Nephron progenitor cell (in vitro differentiated cells): ENCODE data around the gene ZNF211.
A peak's percentile ranks its signal among the peaks of the same experiment; 100 is the strongest.

ENCODE experiments used
- DNase-seq: peaks from one replicate; pipeline ENCODE4 v3.0.0; 2021
- H3K27ac Mint-ChIP-seq: 2 replicates; pipeline ENCODE4 v1.8.0; 2021; ENCODE audit warnings: mild to moderate bottlenecking, moderate library complexity, mixed read lengths
- H3K27me3 Mint-ChIP-seq: 2 replicates; pipeline ENCODE4 v1.8.0; 2021; ENCODE audit warnings: mild to moderate bottlenecking, low read depth, mixed read lengths; ENCODE audit not compliant: poor library complexity
- H3K36me3 Mint-ChIP-seq: 2 replicates; pipeline ENCODE4 v1.8.0; 2021; ENCODE audit warnings: low read depth, mixed read lengths
- H3K4me1 Mint-ChIP-seq: 2 replicates; pipeline ENCODE4 v1.8.0; 2021; ENCODE audit warnings: mixed read lengths
- H3K4me3 Mint-ChIP-seq: 2 replicates; pipeline ENCODE4 v1.8.0; 2021; ENCODE audit warnings: mild to moderate bottlenecking, moderate library complexity, mixed read lengths
- H3K9me3 Mint-ChIP-seq: 2 replicates; pipeline ENCODE4 v1.8.0; 2021; ENCODE audit warnings: mild to moderate bottlenecking, moderate library complexity, mixed read lengths
- TF ChIP-seq, protein P1 (sequence below): fragments of 200-600 bp; sonication (generic); IDR thresholded peaks from 2 replicates; pipeline ENCODE4 v1.5.0; 2021; ENCODE audit warnings: antibody characterized with exemption

The ZNF211 gene

DNA sequence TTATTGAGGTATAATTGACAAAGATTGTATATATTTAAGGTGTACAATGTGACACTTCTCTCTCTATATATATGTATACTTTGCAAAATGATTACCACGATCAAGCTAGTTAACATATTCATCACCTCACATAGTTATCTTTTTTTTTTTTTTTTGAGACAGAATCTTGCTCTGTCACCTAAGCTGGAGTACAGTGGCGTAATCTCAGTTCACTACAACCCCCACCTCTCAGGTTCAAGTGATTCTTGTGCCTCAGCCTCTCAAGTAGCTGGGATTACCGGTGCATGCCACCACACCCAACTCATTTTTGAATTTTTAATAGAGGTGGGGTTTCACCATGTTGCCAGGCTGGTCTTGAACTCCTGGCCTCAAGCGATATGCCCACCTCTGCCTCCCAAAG lies 39.5 kb downstream of the ZNF211 start:
- Mint-ChIP-seq H3K4me1 (no peaks in the 10 kb centered on the region), H3K27me3 (peaks cover 50% of the 10 kb centered on the region), H3K9me3 (peaks cover 3% of the 10 kb centered on the region), H3K27ac (no peak overlapping the region), H3K4me3 (no peak overlapping the region), H3K36me3 (no peaks in the 10 kb centered on the region)
- DNase-seq = no peak
- TF ChIP-seq, protein P1, sequence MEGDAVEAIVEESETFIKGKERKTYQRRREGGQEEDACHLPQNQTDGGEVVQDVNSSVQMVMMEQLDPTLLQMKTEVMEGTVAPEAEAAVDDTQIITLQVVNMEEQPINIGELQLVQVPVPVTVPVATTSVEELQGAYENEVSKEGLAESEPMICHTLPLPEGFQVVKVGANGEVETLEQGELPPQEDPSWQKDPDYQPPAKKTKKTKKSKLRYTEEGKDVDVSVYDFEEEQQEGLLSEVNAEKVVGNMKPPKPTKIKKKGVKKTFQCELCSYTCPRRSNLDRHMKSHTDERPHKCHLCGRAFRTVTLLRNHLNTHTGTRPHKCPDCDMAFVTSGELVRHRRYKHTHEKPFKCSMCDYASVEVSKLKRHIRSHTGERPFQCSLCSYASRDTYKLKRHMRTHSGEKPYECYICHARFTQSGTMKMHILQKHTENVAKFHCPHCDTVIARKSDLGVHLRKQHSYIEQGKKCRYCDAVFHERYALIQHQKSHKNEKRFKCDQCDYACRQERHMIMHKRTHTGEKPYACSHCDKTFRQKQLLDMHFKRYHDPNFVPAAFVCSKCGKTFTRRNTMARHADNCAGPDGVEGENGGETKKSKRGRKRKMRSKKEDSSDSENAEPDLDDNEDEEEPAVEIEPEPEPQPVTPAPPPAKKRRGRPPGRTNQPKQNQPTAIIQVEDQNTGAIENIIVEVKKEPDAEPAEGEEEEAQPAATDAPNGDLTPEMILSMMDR = no peak

DNA sequence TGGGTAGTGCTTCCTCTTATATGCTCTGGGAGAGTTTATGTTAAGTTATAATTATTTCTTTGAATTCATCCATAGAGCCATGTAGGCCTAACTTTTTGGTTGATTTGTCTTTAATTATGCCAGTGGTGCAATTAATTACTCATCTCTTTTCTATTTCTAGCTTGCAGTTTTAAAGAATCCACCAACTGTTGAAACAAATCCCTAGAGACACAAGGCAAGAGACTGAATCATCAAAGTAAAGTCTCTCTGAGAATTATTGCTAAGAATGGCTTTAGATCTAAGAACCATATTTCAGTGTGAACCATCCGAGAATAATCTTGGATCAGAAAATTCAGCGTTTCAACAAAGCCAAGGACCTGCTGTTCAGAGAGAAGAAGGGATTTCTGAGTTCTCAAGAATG lies 42.9 kb downstream of the ZNF211 start:
- Mint-ChIP-seq H3K9me3 (peaks cover 23% of the 10 kb centered on the region), H3K4me1 (no peaks in the 10 kb centered on the region), H3K4me3 (no peak overlapping the region), H3K27me3 (peaks cover 68% of the 10 kb centered on the region), H3K36me3 (peaks cover 4% of the 10 kb centered on the region), H3K27ac (no peak overlapping the region)
- TF ChIP-seq, protein P1 = no peak
- no peak for DNase-seq

DNA sequence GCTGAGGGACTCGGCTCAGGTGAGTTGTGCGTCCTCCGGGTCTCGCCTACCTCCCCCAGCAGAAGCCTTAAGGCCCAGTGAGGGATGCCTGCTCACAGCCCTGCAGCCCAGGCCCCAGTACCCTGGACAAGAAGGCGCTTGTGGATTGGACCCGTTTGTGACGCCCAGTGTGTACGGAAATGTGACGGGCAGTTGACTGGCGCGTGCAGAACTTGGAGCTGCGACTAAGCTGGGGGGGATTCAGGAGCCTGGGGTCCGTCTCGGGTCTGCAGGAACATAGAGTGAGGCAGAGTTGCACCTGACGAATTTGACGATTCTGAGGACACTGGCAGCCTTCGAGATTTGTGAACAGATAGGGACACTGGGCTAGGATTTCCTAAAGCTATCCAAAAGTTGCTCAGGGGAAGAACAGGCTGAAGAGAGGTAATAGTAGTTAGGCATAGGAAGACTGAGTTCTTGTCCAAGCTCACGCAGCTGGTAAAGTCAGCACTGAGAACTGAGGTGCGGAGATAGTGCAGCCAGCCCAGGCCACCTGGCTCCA lies 49.3 kb downstream of the ZNF211 start:
- H3K9me3 Mint-ChIP-seq = peaks cover 84% of the 10 kb centered on the region
- peaks cover 64% of the 10 kb centered on the region for H3K36me3 Mint-ChIP-seq
- H3K27ac Mint-ChIP-seq = peak overlapping the region; percentile 90
- H3K4me1 Mint-ChIP-seq = peaks cover 20% of the 10 kb centered on the region
- H3K4me3 Mint-ChIP-seq = peak overlapping the region; percentile 99
- no peak for DNase-seq
- TF ChIP-seq, protein P1 = no peak
- peaks cover 43% of the 10 kb centered on the region for H3K27me3 Mint-ChIP-seq

DNA sequence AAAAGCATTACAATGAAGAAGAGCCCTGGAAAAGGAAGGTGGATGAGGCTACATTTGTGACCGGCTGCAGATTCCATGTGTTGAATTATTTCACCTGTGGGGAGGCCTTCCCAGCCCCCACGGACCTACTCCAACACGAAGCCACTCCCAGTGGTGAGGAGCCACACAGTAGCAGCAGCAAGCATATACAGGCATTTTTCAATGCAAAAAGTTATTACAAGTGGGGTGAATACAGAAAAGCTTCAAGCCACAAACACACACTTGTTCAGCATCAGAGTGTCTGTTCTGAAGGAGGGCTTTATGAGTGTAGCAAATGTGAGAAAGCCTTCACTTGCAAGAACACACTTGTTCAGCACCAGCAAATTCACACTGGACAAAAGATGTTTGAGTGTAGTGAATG lies 53.8 kb downstream of the ZNF211 start:
- DNase-seq = no peak
- H3K27me3 Mint-ChIP-seq = peaks cover 7% of the 10 kb centered on the region
- H3K4me3 Mint-ChIP-seq = no peak overlapping the region
- H3K36me3 Mint-ChIP-seq = peaks cover 100% of the 10 kb centered on the region
- no peak overlapping the region for H3K27ac Mint-ChIP-seq
- peaks cover 19% of the 10 kb centered on the region for H3K4me1 Mint-ChIP-seq
- TF ChIP-seq, protein P1 = no peak
- peaks cover 100% of the 10 kb centered on the region for H3K9me3 Mint-ChIP-seq

DNA sequence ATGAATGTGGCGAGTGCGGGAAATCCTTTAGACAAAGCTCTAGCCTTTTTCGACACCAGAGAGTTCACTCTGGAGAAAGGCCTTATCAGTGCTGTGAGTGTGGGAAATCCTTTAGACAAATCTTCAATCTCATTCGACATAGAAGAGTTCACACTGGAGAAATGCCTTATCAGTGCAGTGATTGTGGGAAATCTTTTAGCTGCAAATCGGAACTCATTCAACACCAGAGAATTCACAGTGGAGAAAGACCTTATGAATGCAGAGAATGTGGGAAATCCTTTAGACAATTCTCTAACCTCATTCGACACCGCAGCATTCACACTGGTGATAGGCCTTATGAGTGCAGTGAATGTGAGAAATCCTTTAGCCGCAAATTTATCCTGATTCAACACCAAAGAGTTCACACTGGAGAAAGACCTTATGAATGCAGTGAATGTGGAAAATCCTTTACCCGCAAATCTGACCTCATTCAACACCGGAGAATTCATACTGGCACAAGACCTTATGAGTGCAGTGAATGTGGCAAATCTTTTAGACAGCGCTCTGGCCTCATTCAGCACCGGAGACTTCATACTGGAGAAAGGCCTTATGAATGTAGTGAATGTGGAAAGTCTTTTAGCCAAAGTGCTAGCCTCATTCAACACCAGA lies 54.5 kb downstream of the ZNF211 start:
- peaks cover 100% of the 10 kb centered on the region for H3K36me3 Mint-ChIP-seq
- no peak overlapping the region for H3K4me3 Mint-ChIP-seq
- no peak for DNase-seq
- no peak overlapping the region for H3K27ac Mint-ChIP-seq
- H3K4me1 Mint-ChIP-seq = peaks cover 11% of the 10 kb centered on the region
- peaks cover 6% of the 10 kb centered on the region for H3K27me3 Mint-ChIP-seq
- TF ChIP-seq, protein P1 = no peak
- peaks cover 100% of the 10 kb centered on the region for H3K9me3 Mint-ChIP-seq
